Stimulated activated naive CD8-positive, alpha-beta T cell treated with anti-CD3 and anti-CD28 coated beads, Interleukin-15, Interleukin-2, amounts not matched to agents 100 U/mL and 50 U/mL, for 24 hours (primary cell): ENCODE results near the gene AKAIN1.

ENCODE experiments used
- ATAC-seq: fragments of 150-1000 bp; cut with Tn5 transposase; one replicate; pipeline ENCODE4 v1.10.0; 2021
- DNase-seq: peaks from one replicate; pipeline ENCODE4 v3.0.0; 2021

The AKAIN1 gene

GRCh38 chr18:5093902-5094301 lies 103.2 kb downstream of the AKAIN1 start:
- no peak for ATAC-seq

More at GRCh38 chr18:5093902-5094301, 103.2 kb downstream of the AKAIN1 start:
- no peak for DNase-seq
